HG03342 (cell line): Measurements from ENCODE around the gene WDR93.
"Not testable (repeated sequence)": the region's sequence is repeated elsewhere in the genome, so short reads cannot be mapped to it uniquely, and the experiment has no call there.

Experiments
- ATAC-seq: cut with Tn5 transposase; IDR thresholded peaks from one replicate; pipeline ENCODE4 v1.9.1; 2021; ENCODE audit warnings: mild to moderate bottlenecking, moderate library complexity; ENCODE audit not compliant: unreplicated experiment

WDR93 gene

GRCh38 chr15:89785774-89786140 is 95.1 kb downstream of the WDR93 start:
- no peak for ATAC-seq

- no peak for ATAC-seq
These were observed 97.3 kb downstream of the WDR93 start for GRCh38 chr15:89787944-89788343.

GRCh38 chr15:89788585-89788984 is 98.0 kb downstream of the WDR93 start:
- ATAC-seq, result not testable (repeated sequence)

GRCh38 chr15:89790206-89790605 is 99.6 kb downstream of the WDR93 start:
- no peak for ATAC-seq

GRCh38 chr15:89790661-89791060 is 100.0 kb downstream of the WDR93 start:
- ATAC-seq, result no peak

- ATAC-seq, result no peak
These were observed 101.6 kb downstream of the WDR93 start for GRCh38 chr15:89792106-89792805.
